ENCODE measurements around the gene SLC28A1. TPM values are rescaled to one million over a fixed set of nuclear protein-coding genes. Genes with fewer than 3 reads are reported as not detected.

Gene SLC28A1
- total RNA-seq, 1 donor from 2014 or later: not detected

- Histone ChIP-seq H3K9me3 (no peaks in the 10 kb centered on the region), H3K4me3 (no peak overlapping the region), H3K27me3 (no peaks in the 10 kb centered on the region), H3K36me3 (no peaks in the 10 kb centered on the region), H3K4me1 (no peaks in the 10 kb centered on the region), H3K27ac (no peak overlapping the region)
- DNase-seq (no peak), ATAC-seq (no peak)
- intact Hi-C loops (cut with DNase I): loop anchor here (10.0 kb wide), 1 partner anchor 45 kb away; no protein-coding TSS in a partner anchor
- TF ChIP-seq CTCF (IDR thresholded peaks at IDR 0.05): no peak
Measured at GRCh38 chr15:84869510-84869909, 15.0 kb upstream of the SLC28A1 start.

- intact Hi-C loops (cut with DNase I): no loop called here
- no peak for TF ChIP-seq CTCF (IDR thresholded peaks at IDR 0.05)
- no peaks in the 10 kb centered on the region for H3K4me1 ChIP-seq
- no peak overlapping the region for H3K27ac ChIP-seq
- no peak for DNase-seq
- H3K4me3 ChIP-seq: no peak overlapping the region
- no peaks in the 10 kb centered on the region for H3K27me3 ChIP-seq
- no peaks in the 10 kb centered on the region for H3K36me3 ChIP-seq
- H3K9me3 ChIP-seq: no peaks in the 10 kb centered on the region
- ATAC-seq: no peak
Measured at GRCh38 chr15:84871428-84871985, 13.0 kb upstream of the SLC28A1 start.

- ATAC-seq (no peak), DNase-seq (no peak)
- Histone ChIP-seq H3K36me3 (no peaks in the 10 kb centered on the region), H3K27ac (no peak overlapping the region), H3K27me3 (no peaks in the 10 kb centered on the region), H3K4me1 (no peaks in the 10 kb centered on the region), H3K4me3 (no peak overlapping the region), H3K9me3 (no peaks in the 10 kb centered on the region)
- no peak for TF ChIP-seq CTCF (IDR thresholded peaks at IDR 0.05)
- intact Hi-C loops (cut with DNase I): no loop called here
Measured at GRCh38 chr15:84872009-84872910, 12.2 kb upstream of the SLC28A1 start.

GRCh38 chr15:84873997-84874396 is 10.5 kb upstream of the SLC28A1 start:
- no peaks in the 10 kb centered on the region for H3K9me3 ChIP-seq
- no peak for TF ChIP-seq CTCF (IDR thresholded peaks at IDR 0.05)
- intact Hi-C loops (cut with DNase I): no loop called here
- H3K36me3 ChIP-seq: no peaks in the 10 kb centered on the region
- H3K27ac ChIP-seq: no peak overlapping the region
- no peak overlapping the region for H3K4me3 ChIP-seq
- no peaks in the 10 kb centered on the region for H3K4me1 ChIP-seq
- no peaks in the 10 kb centered on the region for H3K27me3 ChIP-seq
- DNase-seq: no peak
- no peak for ATAC-seq

GRCh38 chr15:84874981-84875699 is 9.3 kb upstream of the SLC28A1 start:
- no peaks in the 10 kb centered on the region for H3K27me3 ChIP-seq
- intact Hi-C loops (cut with DNase I): no loop called here
- no peak overlapping the region for H3K4me3 ChIP-seq
- H3K9me3 ChIP-seq: no peaks in the 10 kb centered on the region
- no peaks in the 10 kb centered on the region for H3K4me1 ChIP-seq
- TF ChIP-seq CTCF (IDR thresholded peaks at IDR 0.05): no peak
- H3K36me3 ChIP-seq: no peaks in the 10 kb centered on the region
- DNase-seq: no peak
- ATAC-seq: no peak
- no peak overlapping the region for H3K27ac ChIP-seq

Data from upper lobe of right lung (tissue), 1 donor.